Right renal cortex interstitium (tissue), 3 donors: ENCODE results near the gene LAMA3. TPM values are rescaled to one million over a fixed set of nuclear protein-coding genes. Genes with fewer than 3 reads are reported as not detected.

Experiments
- DNase-seq, 3 donors: peaks; one replicate each; pipeline ENCODE4 v3.0.0-alpha.2; 2013; ENCODE audit warnings: low read depth in 3 of 3, low spot score in 2 of 3
- polyA plus RNA-seq, 3 donors: library from polyadenylated mRNA; unstranded; fragments of 120-200 nt; gene quantifications; one replicate each; pipeline ENCODE4 v1.2.1, GENCODE V29; 2013; ENCODE audit not compliant: insufficient read length in 3 of 3

Gene LAMA3
- polyA plus RNA-seq, 3 donors, result 1.6 to 2.6 (median 1.8) TPM

DNA sequence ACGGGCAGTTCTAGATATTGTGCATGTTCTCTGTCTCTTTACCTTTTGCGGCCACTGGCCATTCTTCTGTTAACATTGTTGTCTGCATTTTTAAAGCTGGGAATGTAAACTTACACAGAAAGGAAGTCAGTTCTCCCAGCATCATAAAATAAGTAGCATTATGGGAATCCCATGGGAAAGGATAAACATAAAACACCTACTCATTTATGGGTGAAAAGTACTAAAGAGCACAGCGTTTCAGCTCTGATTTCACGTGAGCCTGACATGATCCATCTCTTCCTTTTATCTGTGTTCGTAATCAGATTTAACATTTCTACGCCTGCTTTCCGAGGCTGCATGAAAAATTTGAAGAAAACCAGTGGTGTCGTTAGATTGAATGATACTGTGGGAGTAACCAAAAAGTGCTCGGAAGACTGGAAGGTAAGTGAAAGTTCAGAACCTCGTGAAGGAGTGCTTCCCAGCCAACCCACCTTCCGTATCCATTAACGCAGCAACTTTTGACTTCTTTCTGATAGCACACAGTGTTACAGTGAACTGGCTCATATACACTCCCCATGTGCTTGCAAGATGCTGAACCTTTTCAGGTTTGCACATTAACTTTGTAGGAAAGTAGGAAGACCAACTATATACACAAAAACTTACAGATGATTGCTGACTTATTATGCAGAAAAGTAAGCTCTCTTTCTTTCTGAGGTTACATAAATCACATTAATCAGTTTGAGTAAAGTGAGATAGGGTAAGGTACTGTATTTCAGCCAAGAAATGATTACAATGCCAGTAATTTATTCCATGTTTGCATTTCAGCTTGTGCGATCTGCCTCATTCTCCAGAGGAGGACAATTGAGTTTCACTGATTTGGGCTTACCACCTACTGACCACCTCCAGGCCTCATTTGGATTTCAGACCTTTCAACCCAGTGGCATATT is 238.8 kb downstream of the LAMA3 start:
- DNase-seq, result no peak

DNA sequence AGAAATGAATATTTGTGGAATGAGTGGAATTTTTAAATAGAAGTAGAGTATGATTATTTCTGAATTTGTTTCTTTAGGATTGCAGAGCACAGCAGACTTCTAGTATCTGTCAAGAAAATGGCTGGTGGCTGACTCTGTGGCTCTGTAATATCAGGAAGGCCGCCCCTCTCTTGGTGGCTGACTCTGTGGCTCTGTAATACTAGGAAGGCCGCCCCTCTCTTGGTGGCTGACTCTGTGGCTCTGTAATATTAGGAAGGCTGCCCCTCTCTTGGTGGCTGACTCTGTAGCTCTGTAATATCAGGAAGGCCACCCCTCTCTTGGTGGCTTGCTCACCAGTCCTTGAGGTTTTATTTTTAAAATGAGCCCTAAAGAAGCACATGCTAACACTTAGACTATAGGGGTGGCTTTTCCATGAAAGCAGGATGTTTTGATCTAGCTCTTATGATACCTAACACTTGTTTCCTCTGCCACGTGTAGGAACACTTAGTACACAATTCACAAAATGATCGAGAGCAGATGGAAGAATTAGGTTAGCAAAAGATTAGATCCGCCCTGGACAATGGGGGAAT is 240.2 kb downstream of the LAMA3 start:
- DNase-seq, result no peak

DNA sequence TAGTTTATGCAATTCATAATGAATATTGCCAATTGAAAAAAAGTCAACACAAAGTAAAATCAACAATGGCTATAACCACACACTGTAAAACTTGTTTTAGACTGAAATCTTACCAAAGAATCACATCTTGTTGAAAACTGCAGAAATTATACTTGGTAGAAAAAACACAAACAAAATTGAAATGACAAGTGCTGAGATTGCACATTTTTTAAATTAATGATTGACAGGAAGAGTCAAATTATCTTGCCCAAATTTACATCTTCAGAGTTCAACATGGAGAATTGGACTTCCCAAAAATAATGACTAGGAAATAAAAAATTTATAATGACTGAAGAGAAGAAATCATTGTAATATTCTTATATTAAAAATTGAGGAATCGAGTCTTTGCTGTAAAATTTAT is 240.7 kb downstream of the LAMA3 start:
- DNase-seq, result no peak

DNA sequence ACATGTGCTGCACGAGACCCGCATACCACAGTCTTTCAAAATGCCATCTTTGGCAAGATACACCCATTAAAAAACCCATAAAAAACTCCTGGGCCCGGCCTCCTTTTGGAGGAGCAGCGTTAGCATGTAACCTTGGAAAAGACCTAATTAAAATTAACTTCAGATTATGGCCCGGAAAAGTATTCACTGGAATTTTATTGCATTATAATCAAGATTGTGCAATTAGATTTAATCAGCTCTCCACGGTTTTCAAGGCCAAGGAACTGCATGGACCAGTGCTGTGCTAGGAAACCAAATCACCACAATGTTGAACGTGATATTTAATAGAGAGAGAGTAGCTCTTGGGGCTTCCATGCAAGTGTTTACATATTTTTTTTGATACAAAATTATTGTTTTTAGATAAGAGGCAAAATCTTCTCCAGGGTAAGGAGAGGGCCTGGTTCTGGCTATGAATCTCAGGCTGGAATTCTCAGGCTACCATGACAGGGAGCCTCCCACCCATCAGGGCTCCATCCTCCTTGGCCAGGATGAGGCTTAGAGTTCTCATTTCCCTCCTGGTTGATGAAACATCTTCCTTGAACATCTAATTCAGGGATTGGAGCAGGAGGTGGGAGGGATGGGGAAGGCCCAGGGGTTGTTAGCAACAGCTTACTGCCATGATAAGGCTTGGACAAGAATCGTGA is 243.3 kb downstream of the LAMA3 start:
- DNase-seq, result no peak

DNA sequence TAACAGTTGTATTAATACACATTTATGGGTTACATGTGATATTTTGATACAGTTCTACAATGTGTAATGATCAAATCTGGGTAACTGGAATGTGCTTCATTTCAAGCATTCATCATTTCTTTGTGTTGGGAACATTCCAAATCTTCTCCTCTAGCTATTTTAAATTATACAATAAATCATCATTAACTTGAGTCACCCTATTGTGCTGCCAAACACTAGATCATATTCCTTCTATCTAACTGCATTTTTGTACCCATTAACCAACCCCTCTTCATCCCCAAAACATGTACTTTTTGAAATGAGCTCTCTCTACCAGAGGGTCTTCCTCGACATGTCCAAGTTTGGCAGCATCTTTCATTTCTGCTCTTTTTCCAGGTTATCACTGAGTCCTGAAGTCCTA is 244.2 kb downstream of the LAMA3 start:
- no peak for DNase-seq

DNA sequence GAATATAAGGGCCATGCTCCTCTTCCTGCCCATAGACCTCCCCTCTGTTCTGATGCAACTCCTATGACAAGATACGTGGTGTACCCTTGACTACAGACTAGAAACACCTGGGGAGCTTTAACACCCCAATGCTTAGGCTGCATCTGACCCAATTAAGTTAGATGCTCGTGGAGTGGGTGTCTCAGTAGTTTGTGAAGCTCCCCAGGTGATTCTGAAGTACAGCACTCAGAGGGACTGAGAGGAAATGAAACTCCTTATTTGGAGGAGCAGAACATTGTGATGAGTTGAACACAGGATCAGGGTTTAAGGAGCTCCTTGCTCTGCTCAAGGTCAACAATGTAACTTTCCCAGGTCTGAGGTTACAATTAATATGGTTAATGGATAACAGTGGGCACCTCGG is 245.0 kb downstream of the LAMA3 start:
- no peak for DNase-seq

DNA sequence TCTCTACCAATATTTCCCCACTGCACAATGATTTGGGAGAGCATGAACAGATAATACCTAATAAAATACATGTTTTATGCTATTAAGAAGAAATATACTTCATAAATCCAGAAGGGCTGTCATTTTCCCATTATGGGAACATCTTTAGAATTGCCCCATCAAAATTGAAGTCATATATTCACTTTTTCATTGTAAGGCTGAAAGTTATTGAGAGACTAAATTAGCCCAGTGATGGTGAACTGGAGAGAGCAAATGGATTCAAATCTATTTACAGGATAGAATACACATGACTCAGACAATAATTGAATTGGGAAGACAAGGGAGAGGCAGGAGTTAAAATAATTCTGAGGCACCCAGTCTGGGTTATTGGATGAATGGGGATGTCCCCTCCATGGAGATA is 245.6 kb downstream of the LAMA3 start:
- DNase-seq, result no peak

DNA sequence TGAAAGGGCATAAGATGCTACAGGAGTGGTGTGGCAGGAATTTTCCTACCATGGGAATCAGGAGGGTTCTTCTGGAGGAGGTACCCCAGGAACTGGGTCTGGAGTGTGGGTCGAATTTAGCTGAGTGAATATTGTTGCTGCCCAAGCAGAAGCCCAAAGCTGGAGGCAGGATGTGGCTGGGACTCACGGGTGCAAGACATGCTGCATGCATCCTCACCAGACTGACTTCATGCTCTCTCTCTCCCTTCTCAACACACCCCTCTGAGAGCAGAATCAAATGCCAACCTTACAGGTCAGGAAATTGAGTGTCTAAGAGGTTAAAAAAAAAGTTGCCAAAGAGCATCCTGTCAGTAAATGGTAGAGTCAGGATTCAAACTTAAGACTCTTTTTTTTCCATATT is 246.6 kb downstream of the LAMA3 start:
- no peak for DNase-seq

DNA sequence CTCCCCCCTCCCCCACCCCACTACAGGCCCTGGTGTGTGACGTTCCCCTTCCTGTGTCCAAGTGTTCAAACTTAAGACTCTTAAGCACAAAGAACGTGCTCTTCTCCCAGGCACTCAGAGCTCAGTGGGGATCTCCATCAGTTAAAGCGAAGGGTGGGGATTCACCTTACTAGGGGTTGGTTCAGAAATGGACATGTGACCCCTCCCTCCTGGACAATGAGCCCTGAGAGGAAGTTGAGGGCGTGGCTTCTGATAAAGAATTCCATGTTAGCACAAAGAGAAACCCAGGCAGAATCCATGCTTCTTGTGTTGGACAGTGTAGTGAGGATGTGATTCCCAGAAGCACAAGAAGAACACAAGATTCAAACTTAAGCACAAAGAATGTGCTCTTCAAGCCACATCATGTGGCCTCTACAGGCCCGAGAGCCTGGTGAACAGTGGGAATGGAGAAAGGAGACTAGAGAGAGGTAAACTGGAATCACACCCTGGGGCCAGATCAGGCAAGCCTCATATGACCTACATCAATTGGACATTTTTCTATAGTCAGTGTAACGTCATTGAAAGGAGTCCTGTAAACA is 247.2 kb downstream of the LAMA3 start:
- DNase-seq, result no peak

DNA sequence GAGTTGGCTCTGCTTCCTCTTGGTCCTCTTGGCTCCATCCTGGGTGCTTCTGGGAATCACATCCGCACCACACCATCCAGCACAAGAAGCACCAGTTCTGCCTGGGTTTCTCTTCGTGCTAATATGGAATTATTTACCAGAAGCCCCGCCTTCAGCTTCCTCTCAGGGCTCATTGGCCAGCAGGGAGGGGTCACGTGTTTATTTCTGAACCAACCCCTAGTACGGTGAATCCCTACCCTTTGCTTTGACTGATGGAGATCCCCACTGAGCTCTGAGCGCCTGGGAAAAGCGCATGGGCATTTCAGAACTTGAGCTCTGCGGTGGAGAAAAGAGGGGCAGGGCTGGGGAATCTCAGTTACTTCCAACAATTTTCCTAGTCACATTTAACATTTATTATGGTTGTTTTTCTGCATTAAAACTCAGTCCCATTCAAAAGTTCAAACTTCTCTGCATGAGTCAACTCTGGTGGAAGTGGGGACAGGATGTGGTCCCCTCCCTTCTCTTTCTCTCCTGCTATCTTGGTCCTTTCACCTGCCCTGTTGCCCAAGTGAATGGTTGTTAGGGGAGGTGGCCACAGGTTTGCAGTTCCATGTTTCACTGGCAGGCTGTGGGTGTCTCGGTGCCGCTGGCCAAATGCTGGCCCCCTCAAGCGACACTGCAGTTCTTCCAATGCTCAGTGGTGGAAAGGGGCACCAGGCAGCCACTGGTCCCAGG is 248.9 kb downstream of the LAMA3 start:
- DNase-seq, result no peak

DNA sequence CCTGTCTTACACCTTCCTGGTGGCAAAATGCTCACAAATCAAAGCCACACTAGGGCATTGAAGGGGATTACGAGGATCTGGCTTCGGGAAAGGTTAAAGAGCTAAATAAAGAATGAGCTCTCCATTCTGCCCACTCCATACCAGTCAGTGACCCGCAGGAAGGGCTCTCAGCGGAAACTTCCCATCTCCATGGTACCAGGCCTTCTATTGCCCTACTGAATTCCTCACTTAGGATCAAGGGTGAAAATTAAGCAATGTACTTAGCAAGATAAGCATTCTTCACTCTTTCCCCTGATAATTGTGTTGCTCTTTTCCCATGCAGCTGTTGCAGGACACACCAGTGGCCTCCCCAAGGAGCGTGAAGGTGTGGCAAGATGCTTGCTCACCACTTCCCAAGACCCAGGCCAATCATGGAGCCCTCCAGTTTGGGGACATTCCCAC is 249.7 kb downstream of the LAMA3 start:
- no peak for DNase-seq

DNA sequence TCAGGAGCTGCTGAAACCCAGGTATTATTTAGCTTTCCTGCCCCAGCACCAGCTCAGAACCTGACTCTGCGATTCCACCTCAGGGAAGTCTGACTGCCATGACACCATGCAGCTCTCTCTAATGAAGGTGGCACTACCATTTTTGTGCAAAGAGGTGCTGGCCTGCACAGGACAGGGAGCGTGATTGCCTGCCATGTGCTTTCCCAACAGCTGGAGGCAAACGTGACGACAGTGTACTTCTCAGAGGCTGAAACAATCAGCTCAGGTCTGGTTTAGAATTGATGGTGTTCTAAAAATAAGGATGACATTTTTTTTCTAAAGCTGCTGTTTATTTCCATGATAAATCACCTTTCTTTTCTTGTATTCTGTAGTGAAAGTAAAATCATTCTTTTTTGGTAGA is 250.1 kb downstream of the LAMA3 start:
- DNase-seq, result no peak

DNA sequence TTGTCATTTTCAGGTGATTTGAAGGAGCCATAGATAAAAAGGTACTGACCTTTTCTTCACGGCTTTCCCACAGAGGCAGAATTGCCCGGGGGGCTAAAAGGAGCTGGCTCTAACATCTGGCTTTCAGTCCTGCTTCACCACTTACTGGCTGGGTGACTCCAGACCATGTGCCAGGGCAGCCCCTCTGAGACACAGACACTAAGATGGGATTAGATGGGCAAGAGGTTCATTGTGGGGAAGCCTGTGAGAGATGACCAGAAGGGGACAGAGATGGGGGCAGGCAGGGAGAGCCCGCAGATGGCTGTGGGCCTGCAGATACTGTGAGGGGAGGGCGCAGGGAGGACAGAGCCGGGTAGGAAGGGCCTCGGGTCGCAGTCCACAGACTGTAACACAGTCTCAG is 250.6 kb downstream of the LAMA3 start:
- no peak for DNase-seq

DNA sequence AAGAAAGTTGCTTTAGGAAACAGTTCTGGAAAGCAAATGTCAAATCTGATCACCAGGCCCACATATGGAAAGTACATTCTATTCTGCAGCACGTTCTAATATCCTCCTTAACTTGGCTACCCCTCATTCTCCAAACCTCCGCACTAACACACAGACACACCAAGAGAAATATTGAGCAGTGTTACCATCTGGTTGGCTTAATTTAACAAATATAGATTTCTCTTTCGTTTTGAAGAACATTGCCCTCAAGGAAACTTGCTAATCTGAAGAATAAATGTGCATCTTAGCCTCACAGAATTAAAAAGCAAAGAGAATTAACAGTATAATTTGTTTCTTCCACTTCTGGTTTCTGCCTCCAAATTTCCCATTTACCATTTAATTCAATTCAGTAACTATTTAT is 252.5 kb downstream of the LAMA3 start:
- no peak for DNase-seq

DNA sequence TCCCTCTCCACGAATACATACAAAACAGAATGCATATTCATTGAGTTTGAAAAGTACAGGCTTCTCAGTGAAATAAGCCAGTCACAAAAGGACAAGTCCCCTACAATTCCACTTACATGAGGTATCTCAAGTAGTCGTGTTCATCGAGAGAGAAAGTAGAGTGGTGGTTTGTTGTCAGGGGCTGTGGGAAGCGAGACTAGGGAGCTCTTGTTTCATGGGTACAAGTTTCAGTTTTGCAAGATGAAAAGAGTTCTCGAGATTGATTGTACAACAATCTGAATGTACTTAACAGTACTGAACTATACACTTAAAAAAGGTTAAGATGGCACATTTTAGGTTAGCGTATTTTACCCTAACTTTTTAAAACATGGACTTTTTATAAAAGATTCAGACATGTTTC is 253.9 kb downstream of the LAMA3 start:
- no peak for DNase-seq

DNA sequence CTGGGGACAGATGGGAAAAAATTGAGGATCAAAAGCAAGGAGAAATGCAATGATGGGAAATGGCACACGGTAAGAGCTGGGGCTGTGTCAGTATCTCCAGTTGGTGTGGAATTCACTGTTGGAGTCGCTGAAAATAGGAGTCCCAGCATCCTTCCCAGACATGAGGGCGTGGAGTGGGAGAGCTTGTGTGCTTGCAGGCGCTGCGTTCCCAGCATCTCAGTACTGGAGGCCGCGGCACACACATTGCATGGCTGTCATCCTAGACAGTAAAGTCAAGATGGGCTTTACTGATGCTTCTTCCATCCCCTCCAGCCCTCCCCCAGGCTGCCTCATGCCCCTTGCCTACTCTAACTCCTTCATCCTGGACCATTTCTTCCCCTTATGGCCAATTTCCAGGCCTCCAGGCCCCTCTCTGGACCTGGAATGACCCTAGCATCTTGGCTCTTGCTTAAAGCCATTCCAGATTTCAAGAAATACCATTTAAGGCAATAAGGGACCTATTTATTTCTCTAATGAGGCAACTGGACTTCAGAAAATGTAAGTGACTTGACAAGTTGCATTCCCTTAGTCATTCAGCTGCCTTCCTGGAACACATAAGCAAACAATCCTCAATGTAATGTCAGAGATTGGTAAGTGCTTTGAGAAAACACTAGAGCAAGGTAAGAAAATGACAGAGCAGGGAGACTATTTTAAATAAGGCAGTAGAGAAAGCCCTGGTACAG is 254.8 kb downstream of the LAMA3 start:
- DNase-seq, result no peak

DNA sequence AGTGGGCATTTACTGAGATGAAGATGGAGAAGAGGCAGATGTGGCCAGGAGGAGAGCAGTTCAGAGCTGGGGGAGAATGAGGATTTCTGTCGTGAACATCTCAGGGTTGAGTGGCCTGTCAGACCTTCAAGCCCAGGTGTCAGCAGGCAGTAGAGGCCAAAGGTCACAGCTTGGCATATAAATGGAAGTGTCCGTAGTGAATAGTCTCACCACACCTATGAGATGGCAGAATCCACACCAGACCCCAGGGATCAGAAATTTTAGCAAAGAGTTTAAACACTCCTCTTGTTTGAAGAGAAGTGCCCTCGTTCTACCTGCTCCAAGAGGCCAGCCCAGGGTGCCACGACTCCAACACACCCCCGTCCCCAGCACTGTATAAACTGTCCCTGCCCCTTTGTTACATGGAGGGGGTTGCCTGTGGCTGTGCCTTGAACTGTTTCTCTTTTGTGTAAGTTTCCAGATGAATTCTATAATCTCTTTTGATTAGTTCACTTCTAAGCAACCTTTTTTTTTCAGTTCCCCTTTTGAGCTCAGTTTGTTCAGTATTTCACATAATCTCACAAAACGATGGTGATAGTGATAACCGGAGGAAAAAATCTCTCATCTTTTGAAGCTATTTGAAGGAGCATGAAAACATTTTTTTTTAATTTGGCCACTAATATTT is 256.3 kb downstream of the LAMA3 start:
- no peak for DNase-seq

DNA sequence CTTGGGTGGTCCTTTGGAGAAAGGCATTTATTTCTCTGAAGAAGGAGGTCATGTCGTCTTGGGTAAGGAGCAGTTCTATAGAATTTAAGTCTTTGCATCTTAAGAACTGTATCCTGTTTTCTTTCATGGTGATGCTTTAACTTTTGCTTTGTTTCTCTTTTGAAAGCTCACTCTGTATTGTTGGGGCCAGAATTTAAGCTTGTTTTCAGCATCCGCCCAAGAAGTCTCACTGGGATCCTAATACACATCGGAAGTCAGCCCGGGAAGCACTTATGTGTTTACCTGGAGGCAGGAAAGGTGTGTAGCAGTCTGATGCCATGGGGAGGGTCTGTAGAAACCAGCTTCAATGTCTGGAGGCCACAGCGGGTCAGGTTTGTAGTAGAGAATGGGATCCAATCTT is 260.6 kb downstream of the LAMA3 start:
- no peak for DNase-seq

DNA sequence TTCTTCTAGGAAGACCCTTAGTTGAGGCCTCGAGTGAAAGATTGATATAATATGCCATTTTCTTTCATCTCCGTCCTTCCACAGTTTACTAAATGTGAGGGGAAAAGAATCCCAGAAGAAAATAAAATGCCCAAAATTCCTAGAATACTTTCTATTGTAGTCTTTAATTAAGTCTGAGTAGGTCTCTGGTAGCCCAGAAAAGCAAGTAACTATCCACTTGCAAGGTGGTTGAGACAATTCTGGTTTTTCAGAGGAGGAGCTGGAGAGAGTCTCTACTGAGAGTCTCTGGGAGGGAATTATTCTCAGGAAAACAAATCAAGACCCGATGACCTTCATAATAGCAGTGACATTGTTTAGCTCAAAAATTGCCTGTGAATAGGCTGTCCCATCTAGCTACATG is 261.4 kb downstream of the LAMA3 start:
- DNase-seq, result no peak

DNA sequence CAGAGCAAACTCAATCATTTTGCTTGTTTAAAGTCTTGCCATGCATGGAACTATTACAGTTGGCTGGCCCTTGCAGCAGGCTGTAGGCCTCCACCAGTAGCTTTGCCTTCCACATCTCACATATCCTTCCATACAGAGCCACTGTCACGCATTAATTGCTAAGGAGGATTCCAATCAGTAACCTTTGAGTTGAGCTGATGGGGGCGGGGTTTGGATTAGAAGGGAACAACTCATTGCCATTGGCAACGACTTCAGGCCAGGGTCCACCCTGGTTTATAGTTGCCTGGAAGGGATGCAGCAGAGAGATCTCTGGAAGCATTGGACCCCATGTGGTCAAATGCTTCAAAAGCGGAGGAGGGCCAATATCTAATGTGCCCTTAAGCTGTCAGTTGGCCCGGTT is 262.0 kb downstream of the LAMA3 start:
- DNase-seq, result no peak
